Activated T-cell treated with anti-CD3 and anti-CD28 coated beads, Interleukin-2, amount 50 U/mL, for 72 hours (primary cell): ENCODE measurements around the gene COG3. TPM values are rescaled to one million over a fixed set of nuclear protein-coding genes. Genes with fewer than 3 reads are reported as not detected.
A peak's percentile ranks its signal among the peaks of the same experiment; 100 is the strongest.
"Not testable (repeated sequence)": the region's sequence is repeated elsewhere in the genome, so short reads cannot be mapped to it uniquely, and the experiment has no call there.

ENCODE experiments used
- ATAC-seq, 2 donors: fragments of 150-1000 bp; cut with Tn5 transposase; replicated peaks in 1 of 2; 2 replicates each; pipeline ENCODE4 v1.10.0; 2021; ENCODE audit warnings: moderate library complexity in 2 of 2, mild to moderate bottlenecking in 1 of 2
- DNase-seq, 2 donors: peaks; one replicate each; pipeline ENCODE4 v3.0.0; 2021 to 2022; ENCODE audit warnings: mixed read lengths in 1 of 2
- H3K27ac Mint-ChIP-seq: one replicate; pipeline ENCODE4 v1.8.0; 2022; ENCODE audit warnings: mild to moderate bottlenecking, moderate library complexity, mixed read lengths
- H3K27me3 Mint-ChIP-seq: one replicate; pipeline ENCODE4 v1.8.0; 2022; ENCODE audit warnings: low read depth, mixed read lengths
- H3K36me3 Mint-ChIP-seq, 2 donors: one replicate each; pipeline ENCODE4 v1.8.0; 2022; ENCODE audit warnings: mixed read lengths in 2 of 2, mild to moderate bottlenecking in 1 of 2; ENCODE audit not compliant: insufficient read depth in 2 of 2
- H3K4me1 Mint-ChIP-seq: one replicate; pipeline ENCODE4 v1.8.0; 2022; ENCODE audit warnings: low read depth, mixed read lengths
- H3K4me3 Mint-ChIP-seq, 2 donors: one replicate each; pipeline ENCODE4 v1.8.0; 2022; ENCODE audit warnings: mild to moderate bottlenecking in 2 of 2, mixed read lengths in 2 of 2, moderate library complexity in 2 of 2
- H3K9me3 Mint-ChIP-seq, 2 donors: one replicate each; pipeline ENCODE4 v1.8.0; 2022; ENCODE audit warnings: mixed read lengths in 2 of 2
- total RNA-seq, 2 donors: library from RNA; stranded (reverse); gene quantifications; one replicate each; pipeline ENCODE4 v1.2.3, GENCODE V29; 2022

The COG3 gene, protein sequence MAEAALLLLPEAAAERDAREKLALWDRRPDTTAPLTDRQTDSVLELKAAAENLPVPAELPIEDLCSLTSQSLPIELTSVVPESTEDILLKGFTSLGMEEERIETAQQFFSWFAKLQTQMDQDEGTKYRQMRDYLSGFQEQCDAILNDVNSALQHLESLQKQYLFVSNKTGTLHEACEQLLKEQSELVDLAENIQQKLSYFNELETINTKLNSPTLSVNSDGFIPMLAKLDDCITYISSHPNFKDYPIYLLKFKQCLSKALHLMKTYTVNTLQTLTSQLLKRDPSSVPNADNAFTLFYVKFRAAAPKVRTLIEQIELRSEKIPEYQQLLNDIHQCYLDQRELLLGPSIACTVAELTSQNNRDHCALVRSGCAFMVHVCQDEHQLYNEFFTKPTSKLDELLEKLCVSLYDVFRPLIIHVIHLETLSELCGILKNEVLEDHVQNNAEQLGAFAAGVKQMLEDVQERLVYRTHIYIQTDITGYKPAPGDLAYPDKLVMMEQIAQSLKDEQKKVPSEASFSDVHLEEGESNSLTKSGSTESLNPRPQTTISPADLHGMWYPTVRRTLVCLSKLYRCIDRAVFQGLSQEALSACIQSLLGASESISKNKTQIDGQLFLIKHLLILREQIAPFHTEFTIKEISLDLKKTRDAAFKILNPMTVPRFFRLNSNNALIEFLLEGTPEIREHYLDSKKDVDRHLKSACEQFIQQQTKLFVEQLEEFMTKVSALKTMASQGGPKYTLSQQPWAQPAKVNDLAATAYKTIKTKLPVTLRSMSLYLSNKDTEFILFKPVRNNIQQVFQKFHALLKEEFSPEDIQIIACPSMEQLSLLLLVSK
- total RNA-seq, result 10 to 100 TPM; 28.0 to 29.8 TPM

DNA sequence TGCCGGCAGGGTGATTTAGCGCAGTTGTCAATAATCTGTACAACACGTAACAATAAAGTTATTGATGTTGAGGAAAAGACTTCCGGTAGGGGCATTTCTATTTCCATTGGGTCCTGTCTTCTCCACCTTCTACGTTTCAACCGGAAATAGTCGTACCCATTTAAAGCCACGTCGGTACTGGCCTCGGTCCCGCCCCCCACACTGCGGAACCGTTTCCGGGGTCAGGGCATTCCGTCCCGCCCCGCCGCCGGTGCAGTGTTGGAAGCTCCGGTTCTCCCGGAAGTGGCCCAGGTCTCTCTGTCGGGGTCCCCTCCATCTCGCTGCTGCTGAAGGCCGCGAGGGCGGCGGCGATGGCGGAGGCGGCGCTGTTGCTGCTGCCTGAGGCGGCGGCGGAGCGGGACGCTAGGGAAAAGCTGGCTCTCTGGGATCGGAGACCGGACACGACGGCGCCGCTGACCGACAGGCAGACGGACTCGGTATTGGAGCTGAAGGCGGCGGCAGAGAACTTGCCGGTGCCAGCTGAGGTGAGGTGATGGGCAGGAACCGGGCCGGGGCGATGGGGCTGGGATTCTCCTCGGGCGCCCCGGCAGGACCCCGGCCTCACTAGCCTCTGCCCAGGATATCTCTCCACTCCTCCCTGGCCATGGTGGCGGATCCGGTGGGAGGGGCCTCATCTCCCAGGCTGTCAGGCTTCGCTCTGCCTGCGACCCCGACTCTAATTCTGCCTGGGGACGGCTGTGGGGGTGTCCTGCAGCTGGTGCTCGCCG, at the start of gene COG3:
TSS of gene COG3 (plus strand) at position 253 of the 767 bp plus-strand sequence. CDS start at position 351, 98 bp downstream.
- peaks cover 0 to 7% of the 10 kb centered on the region in 2 donors for H3K36me3 Mint-ChIP-seq
- H3K4me1 Mint-ChIP-seq, result peaks cover 65% of the 10 kb centered on the region
- DNase-seq (peak; percentile 97), ATAC-seq (peak; percentile 97 to 98)
- H3K27ac Mint-ChIP-seq, result peak within 1 kb of the TSS; percentile 97
- no peaks in the 10 kb centered on the region for H3K9me3 Mint-ChIP-seq
- H3K4me3 Mint-ChIP-seq, result peak within 1 kb of the TSS; percentile 93 to 98
- H3K27me3 Mint-ChIP-seq, result no peaks in the 10 kb centered on the region

DNA sequence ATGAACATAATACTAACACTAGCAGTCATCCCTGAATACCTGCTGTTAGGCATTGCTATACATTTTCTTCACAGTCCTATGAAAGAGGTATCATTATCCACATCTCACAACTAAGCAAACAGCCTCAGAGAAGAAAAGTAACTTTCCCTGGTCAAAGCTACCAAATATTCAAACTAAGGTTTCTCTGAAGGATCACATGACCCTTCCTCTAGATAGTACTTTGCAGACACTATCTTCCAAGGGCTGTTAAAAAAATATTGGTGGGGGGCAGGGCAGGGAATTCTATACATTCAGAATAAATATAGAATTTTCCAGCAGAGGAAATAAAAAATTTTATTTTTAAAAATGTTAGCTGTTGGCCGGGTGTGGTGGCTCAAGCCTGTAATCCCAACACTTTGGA, 49.6 kb upstream of the COG3 start:
- Mint-ChIP-seq H3K4me1 (peaks cover 21% of the 10 kb centered on the region), H3K36me3 (peaks cover 2% of the 10 kb centered on the region in 2 donors), H3K27ac (no peak overlapping the region), H3K9me3 (no peaks in the 10 kb centered on the region), H3K4me3 (peak overlapping the region in 1 of 2 donors; percentile 6), H3K27me3 (no peaks in the 10 kb centered on the region)
- ATAC-seq, result no peak
- no peak for DNase-seq

DNA sequence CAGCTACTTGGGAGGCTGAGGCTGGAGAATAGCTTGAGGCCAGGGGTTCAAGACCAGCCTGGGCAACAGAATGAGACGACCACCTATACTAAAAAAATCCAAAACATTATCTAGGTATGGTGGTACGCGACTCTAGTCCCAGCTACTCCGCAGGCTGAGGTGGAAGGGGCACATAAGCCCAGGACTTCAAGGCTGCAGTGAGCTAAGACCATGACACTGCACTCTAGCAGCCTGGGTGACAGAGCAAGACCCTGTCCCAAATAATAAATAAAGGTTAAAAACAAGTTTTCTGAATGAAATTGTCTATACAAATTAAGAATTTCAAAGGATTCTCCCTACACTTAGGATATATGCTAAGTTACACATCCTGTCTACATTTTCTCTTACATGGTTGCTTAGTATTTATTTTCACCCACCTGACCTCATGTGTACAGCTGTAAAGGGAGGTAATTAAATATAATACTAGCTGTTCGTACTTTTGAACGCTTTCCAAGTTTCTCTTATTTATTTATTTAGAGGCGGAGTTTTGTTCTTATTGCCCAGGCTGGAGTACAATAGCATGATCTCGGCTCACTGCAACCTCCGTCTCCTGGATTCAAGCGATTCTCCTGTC, 48.1 kb upstream of the COG3 start:
- H3K9me3 Mint-ChIP-seq, result no peaks in the 10 kb centered on the region
- H3K4me3 Mint-ChIP-seq, result peak overlapping the region; percentile 89 to 100
- no peak for ATAC-seq
- H3K4me1 Mint-ChIP-seq, result peaks cover 21% of the 10 kb centered on the region
- DNase-seq, result no peak
- H3K36me3 Mint-ChIP-seq, result peaks cover 0 to 2% of the 10 kb centered on the region in 2 donors
- H3K27me3 Mint-ChIP-seq, result no peaks in the 10 kb centered on the region
- peak overlapping the region; percentile 97 for H3K27ac Mint-ChIP-seq

DNA sequence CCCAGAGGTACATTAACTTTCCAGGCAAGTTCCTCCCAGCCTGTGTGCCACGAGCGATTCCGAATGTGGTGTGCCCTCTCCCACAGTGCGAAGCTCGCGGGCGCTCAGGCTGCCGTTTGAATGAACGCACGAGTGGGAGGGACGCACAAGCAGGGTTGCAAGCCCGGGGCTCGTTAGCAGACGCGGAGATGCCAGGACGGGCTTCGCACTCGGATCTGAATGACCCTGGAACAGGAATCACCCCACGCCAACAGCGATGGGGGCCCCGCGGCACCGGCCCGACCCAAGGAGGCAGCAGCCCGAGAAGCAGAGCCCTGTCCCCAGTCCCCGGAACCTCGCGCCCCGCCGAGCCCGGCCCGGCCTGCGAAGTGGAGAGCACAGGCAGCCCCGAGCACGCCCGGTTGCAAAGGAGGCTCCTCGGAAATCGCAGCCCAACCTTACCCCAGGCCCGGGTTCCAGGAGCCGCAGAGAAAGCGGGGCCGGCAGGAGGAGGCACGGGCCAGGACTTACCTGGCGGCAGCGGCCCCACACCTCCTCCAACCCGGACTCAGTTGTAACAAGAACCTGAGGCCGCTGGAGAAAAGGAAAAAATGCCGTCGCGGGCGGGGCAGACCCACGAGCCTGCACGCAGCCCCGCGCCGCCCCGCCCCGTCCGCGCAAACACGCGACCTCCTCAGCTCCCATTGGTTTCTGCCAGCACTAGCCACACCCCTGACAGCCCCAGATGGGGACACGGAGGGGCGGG, 46.8 kb upstream of the COG3 start, which contains the start of gene SLC25A30:
TSS of gene SLC25A30 (minus strand) at position 584 of the 745 bp plus-strand sequence. CDS start 6,948 bp downstream, outside the sequence.
- DNase-seq (peak; percentile 93 to 95), ATAC-seq (peak; percentile 92 to 95)
- Mint-ChIP-seq H3K36me3 (peaks cover 0 to 2% of the 10 kb centered on the region in 2 donors), H3K27me3 (no peaks in the 10 kb centered on the region), H3K4me3 (peak within 1 kb of the TSS; percentile 89 to 100), H3K27ac (peak within 1 kb of the TSS; percentile 97), H3K9me3 (no peaks in the 10 kb centered on the region), H3K4me1 (peaks cover 14% of the 10 kb centered on the region)

DNA sequence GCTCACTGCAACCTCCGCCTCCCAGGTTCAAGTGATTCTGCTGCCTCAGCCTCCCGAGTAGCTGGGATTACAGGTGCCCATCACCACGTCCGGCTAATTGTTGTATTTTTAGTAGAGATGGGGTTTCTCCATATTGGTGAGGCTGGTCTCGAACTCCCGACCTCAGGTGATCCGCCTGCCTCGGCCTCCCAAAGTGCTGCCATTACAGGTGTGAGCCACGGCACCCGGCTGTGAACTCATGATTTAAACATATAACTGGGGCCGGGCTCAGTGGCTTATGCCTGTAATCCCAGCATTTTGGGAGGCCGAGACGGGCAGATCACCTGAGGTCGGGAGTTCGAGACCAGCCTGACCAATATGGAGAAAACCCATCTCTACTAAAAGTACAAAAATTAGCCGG, 45.4 kb upstream of the COG3 start:
- not testable (repeated sequence) for DNase-seq, H3K9me3 Mint-ChIP-seq, H3K4me3 Mint-ChIP-seq, H3K36me3 Mint-ChIP-seq, H3K27ac Mint-ChIP-seq, H3K27me3 Mint-ChIP-seq, ATAC-seq
- peaks cover 14% of the 10 kb centered on the region for H3K4me1 Mint-ChIP-seq

DNA sequence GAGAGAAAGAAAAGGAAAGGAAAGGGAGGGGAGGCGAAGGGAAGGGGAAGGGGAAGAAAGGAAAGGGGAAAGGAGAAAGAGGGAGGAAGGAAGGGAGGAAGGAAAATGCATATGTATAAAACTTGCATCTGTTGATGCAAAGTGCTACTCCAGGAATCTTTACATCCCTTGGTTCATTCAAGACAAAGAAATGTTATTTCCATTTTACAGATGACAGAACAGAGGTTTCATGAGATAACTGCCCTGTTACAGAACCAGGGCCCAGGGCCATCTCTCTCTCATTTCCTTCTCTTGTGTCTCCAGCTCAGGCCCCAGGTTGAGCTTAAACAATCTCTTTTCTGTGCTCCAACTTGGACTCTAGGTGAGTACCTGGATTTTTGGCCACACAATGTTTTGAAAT, 44.8 kb upstream of the COG3 start:
- Mint-ChIP-seq H3K27me3 (no peaks in the 10 kb centered on the region), H3K9me3 (no peaks in the 10 kb centered on the region), H3K36me3 (peaks cover 0 to 2% of the 10 kb centered on the region in 2 donors), H3K27ac (no peak overlapping the region), H3K4me3 (peak overlapping the region in 1 of 2 donors; percentile 16), H3K4me1 (peaks cover 14% of the 10 kb centered on the region)
- ATAC-seq (no peak), DNase-seq (no peak)

DNA sequence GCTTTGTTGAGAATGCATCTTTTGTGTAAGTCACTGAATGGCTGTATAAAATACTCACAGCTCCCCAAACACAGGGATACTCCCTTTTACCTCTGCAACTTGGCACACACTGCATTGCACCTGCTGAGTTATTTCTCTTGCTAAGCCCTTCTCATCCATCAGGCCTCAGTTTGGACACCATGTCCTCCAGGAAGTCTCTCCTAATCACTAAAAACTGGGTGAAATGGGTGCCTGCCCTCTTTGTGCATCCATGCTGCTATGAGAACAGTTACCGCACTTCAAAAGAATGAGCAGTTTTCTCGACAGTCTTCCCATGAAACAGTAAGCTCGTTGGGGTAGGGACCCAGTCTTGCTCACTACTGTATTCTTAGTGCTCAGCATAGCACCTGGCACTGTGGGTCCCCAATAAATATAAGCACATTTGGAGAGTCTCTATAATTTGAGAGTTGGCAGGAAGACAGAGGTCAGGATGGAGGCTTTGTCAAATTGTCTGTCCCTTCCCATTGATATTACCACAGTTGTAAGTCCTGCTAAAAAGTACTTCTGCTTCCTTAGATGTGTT, 41.9 kb upstream of the COG3 start:
- Mint-ChIP-seq H3K4me3 (no peak overlapping the region), H3K27me3 (no peaks in the 10 kb centered on the region), H3K9me3 (no peaks in the 10 kb centered on the region), H3K4me1 (peaks cover 5% of the 10 kb centered on the region), H3K27ac (no peak overlapping the region), H3K36me3 (no peaks in the 10 kb centered on the region)
- ATAC-seq, result peak in 1 of 2 donors; percentile 29
- DNase-seq, result no peak

DNA sequence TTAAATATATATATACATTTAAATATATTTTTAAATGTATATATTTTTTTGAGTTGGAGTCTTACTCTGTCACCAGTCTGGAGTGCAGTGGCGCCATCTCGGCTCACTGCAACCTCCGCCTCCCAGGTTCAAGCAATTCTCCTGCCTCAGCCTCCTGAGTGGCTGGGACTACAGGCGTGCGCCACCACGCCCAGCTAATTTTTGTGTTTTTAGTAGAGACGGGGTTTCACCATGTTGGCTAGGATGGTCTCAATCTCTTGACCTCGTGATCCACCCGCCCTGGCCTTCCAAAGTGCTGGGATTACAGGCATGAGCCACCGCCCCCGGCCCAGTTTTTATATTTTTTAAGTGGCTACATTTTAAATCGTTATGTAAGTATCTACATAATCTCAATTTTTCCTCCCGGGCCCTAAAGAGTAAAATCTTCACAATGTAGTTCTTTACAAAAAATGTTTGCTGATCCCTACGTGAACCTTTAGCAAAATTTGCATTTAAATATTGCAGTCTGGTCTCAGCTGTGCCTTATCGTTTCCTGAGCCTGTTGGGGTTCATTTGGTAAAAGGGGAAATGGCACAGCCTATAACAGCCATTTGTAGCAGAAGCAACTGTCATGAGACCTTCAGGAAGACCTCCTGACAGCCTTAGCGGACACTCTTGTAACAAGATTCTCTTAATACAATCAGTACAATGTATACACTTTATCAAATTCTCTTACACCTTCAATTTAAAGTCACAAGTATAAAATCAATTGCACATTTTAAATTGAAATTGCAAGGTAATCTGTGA, 38.5 kb upstream of the COG3 start:
- H3K27ac Mint-ChIP-seq, H3K4me1 Mint-ChIP-seq, H3K36me3 Mint-ChIP-seq, H3K4me3 Mint-ChIP-seq, H3K27me3 Mint-ChIP-seq, DNase-seq, H3K9me3 Mint-ChIP-seq, ATAC-seq: not testable (repeated sequence)

DNA sequence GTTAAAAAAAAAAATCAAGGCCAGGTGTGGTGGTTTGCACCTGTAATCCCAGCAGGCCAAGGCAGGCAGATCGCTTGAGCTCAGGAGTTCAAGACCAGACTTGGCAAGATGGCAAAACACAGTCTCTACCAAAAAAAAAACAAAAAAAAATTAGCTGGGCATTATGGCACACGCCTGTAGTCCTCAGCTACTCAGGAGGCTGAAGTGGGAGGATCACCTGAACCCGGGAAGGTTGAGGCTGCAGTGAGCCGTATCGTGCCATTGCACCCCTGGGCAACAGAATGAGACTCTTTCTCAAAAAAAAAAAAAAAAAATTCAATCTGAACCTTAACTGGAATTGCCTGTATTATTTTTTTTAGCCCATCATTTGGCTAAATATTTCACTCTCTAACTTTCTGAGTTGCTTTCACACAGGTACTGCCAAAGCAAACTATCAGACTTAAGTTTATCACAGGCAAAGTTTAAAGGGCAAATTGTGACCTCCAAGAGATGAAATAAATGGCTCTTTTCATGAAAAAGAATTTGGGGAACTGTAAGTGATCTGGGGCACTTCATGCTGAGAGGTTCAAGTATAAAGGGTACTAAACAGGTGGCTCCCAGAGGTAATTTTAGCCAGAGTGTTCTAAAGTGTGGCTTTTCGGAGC, 31.9 kb upstream of the COG3 start:
- no peaks in the 10 kb centered on the region for H3K36me3 Mint-ChIP-seq
- H3K4me3 Mint-ChIP-seq, result no peak overlapping the region
- no peaks in the 10 kb centered on the region for H3K4me1 Mint-ChIP-seq
- no peak for ATAC-seq
- no peaks in the 10 kb centered on the region for H3K9me3 Mint-ChIP-seq
- no peaks in the 10 kb centered on the region for H3K27me3 Mint-ChIP-seq
- no peak for DNase-seq
- no peak overlapping the region for H3K27ac Mint-ChIP-seq

DNA sequence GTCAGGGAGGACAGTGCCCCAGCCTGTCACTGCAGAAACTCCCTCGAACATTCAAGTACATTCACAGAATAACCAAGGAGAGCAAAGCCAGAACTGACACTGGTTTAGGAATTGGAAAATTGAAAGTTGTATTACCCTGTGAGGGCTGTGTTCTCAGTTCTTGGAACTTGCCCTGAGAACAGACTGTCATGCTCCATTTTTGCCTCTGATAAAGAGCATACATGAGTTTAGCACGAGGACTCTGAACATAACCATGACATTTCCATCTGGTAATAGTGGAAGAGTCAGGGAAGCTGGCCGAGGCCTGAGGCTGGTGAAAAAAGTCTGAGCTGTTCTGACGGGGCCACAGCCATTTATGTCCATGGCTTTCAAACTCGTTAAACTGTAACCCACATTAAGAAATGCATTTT, 31.4 kb upstream of the COG3 start:
- no peak overlapping the region for H3K4me3 Mint-ChIP-seq
- no peak overlapping the region for H3K27ac Mint-ChIP-seq
- no peaks in the 10 kb centered on the region for H3K36me3 Mint-ChIP-seq
- no peaks in the 10 kb centered on the region for H3K9me3 Mint-ChIP-seq
- ATAC-seq, result no peak
- H3K4me1 Mint-ChIP-seq, result no peaks in the 10 kb centered on the region
- no peak for DNase-seq
- no peaks in the 10 kb centered on the region for H3K27me3 Mint-ChIP-seq
